BJ (cell line): Measurements from ENCODE around the gene PTPRE. TPM values are rescaled to one million over a fixed set of nuclear protein-coding genes. Genes with fewer than 3 reads are reported as not detected.

Experiments used
- CTCF ChIA-PET: fragments of 350-600 bp; formaldehyde crosslinking; extraction: SDS; loops from one replicate; lab custom pipeline; 2021; ENCODE audit warnings: antibody characterized with exemption, inconsistent platforms; lab: Yijun Ruan, JAX
- POLR2A ChIA-PET: fragments of 300-600 bp; sonication (Branson Sonifier 250); formaldehyde crosslinking; extraction: SDS; loops from one replicate; lab custom pipeline; 2021; ENCODE audit warnings: antibody characterized with exemption; lab: Charles Lee
- DNase-seq: peaks from one replicate; pipeline ENCODE4 v3.0.0-alpha.2; 2011; ENCODE audit warnings: low read depth
- H3K27me3 ChIP-seq: 2 replicates; pipeline ENCODE4 v1.6.0; 2011; ENCODE audit warnings: low read length; ENCODE audit not compliant: control insufficient read depth, insufficient read depth
- H3K36me3 ChIP-seq: 2 replicates; pipeline ENCODE4 v1.5.1; 2011; ENCODE audit warnings: low read length; ENCODE audit not compliant: control insufficient read depth, insufficient read depth
- H3K4me3 ChIP-seq: 2 replicates; pipeline ENCODE4 v1.5.1; 2011; ENCODE audit warnings: low read depth, mild to moderate bottlenecking, control low read depth, low read length
- CTCF ChIP-seq: IDR thresholded peaks from 2 replicates; pipeline ENCODE4 v1.5.1; 2011; ENCODE audit warnings: low read depth, mild to moderate bottlenecking, control low read depth, inconsistent platforms, low read length, moderate library complexity; ENCODE audit not compliant: insufficient read depth
- polyA plus RNA-seq: library from polyadenylated mRNA; depleted of rRNA; stranded (reverse); fragments of >200 nt; gene quantifications from 2 replicates; pipeline ENCODE4 v1.2.3, GENCODE V29; 2011

The PTPRE gene
- polyA plus RNA-seq, 1 experiment: 0.09 TPM

- no peaks in the 10 kb centered on the region for H3K36me3 ChIP-seq
- TF ChIP-seq CTCF: no peak
- POLR2A ChIA-PET: no interaction called here
- DNase-seq: no peak
- CTCF ChIA-PET: interaction anchor here (1.0 to 2.5 kb wide), 5 partner anchors 10 to 96 kb away, joined by 3 to 15 read pairs (median 5); no protein-coding TSS in a partner anchor
- no peak overlapping the region for H3K4me3 ChIP-seq
- no peaks in the 10 kb centered on the region for H3K27me3 ChIP-seq
These were observed 147.5 kb downstream of the PTPRE start for GRCh38 chr10:128054163-128054970.

DNA sequence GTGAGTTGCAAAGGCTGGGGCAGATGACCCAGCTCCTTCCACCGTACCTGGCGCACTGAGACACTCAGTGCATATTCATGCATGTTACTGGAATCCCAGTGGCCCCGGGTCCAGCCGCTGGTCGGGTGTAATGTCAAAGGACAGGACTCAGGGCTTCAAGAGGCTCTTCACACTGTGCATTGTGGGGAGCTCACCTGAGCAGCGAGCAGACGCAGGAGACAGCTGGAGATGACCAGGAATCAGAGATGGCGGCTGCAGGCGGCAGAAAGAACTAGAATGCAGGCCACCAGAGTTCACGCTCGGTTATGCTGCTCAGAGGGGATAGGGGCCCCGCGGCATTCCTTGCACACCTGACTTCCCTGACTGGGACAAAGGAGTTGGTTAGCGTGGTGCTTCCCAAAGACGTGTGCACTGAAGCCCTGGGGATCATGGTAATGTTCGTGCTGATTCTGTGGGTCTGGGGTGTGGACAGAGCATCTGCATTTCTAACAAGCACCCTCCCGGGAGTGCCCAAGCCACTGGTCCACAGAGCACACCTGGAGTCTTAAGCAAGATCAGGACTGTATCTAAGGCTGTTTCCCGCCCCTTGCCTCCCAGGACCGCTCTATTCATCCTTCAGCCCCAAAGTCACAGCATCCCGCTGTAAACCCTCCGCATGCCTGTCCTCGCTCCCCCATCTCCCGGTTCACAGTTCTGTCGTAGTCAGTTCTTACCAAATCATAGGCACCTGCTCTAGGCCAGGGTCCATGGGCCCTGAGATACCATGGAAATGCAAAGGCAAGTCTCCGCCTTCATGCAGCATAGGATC, 148.4 kb downstream of the PTPRE start:
- no peak overlapping the region for H3K4me3 ChIP-seq
- no peak for TF ChIP-seq CTCF
- H3K27me3 ChIP-seq: no peaks in the 10 kb centered on the region
- ChIA-PET POLR2A (no interaction called here), CTCF (interaction anchor here (1.0 to 1.2 kb wide), 2 partner anchors 11 to 95 kb away, joined by 3 to 5 read pairs; no protein-coding TSS in a partner anchor)
- DNase-seq: no peak
- no peaks in the 10 kb centered on the region for H3K36me3 ChIP-seq

- DNase-seq: no peak
- no peaks in the 10 kb centered on the region for H3K36me3 ChIP-seq
- POLR2A ChIA-PET: no interaction called here
- H3K4me3 ChIP-seq: no peak overlapping the region
- no peaks in the 10 kb centered on the region for H3K27me3 ChIP-seq
- CTCF ChIA-PET: interaction anchor here (1.2 to 2.2 kb wide), 2 partner anchors 13 to 21 kb away, joined by 3 to 12 read pairs; no protein-coding TSS in a partner anchor
- TF ChIP-seq CTCF: no peak
These were observed 149.6 kb downstream of the PTPRE start for GRCh38 chr10:128056303-128057050.

GRCh38 chr10:128058106-128058749, 151.3 kb downstream of the PTPRE start:
- CTCF ChIA-PET: interaction anchor here (1.6 to 4.2 kb wide), 3 partner anchors 12 to 23 kb away, joined by 8 to 19 read pairs (median 12); no protein-coding TSS in a partner anchor
- H3K36me3 ChIP-seq: no peaks in the 10 kb centered on the region
- H3K27me3 ChIP-seq: no peaks in the 10 kb centered on the region
- DNase-seq: no peak
- POLR2A ChIA-PET: no interaction called here
- TF ChIP-seq CTCF: no peak
- H3K4me3 ChIP-seq: no peak overlapping the region
